HG02973 (cell line): ENCODE results near the gene KSR2.

Source experiments
- ATAC-seq: cut with Tn5 transposase; IDR thresholded peaks from one replicate; pipeline ENCODE4 v1.9.1; 2021; ENCODE audit warnings: moderate library complexity; ENCODE audit not compliant: unreplicated experiment

KSR2 gene

DNA sequence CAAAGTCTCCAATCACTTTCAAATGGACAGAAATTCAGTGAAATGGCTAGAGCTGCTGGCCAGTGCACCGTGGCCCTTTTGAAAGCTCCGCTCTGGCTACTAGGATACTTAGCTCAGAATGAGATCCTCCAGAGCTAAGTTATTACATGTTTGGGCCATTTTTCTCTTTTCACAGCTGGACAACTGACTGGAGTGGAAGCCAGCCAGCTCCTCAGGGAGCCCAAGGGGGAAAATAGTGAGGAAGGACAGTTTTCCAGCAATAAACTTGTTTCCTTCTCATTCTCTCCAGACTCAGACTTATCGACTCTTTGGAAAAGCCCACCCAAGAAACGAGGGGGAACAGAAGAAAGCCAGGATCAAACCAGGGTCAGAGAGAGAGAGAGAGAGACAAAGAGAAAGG is 266.0 kb downstream of the KSR2 start:
- no peak for ATAC-seq

DNA sequence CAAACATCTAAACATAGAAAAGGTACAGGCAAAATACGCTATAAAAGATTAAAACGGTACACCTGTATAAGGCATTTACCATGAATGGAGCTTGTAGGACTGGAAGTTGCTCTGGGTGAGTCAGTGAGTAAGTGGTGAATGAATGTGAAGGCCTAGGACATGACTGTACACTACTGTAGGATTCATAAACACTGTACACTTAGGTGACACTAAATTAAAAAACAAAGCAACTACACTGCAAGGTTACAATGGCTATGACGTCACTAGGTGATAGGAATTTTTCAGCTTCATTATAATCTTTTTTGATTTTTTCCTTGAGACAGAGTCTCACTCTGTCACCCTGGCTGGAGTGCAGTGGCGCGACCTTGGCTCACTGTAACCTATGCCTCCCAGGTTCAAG is 269.2 kb downstream of the KSR2 start:
- no peak for ATAC-seq

DNA sequence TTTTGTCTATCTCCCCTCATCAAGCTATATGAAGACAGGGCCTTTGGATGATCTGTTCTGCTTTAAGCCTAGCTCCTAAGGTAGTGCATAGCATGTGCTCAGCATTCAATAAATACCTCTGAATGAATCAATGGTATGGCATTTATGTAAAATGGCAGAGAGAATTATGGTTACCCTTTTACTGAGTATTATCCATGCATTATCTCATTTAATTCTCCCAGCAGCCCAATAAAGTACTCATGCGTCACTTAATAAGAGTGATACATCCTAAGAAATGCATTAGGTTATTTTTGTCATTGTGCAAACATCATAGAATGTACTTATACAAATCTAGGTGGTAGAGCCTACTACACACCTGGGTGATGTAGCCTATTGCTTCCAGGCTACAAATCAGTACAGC is 269.7 kb downstream of the KSR2 start:
- ATAC-seq, result no peak

DNA sequence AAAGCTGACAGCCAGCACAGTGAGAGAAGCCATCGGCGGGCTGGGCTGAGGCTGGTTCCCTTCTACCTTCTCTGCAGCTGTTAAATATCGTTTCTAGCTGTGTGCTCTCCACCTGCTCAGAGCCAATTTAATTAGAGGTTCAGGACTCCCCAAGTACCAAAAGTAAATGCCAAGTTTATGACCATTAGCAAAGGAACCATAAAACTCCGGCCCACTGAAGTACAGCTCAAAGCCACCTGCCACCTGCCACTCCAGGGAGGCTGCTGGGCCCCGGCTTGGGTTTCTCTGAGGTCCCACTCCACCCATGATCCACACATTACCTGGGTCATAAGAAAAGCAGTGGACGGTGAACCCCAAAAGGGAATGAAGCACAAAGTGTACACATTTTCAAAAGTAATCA is 272.8 kb downstream of the KSR2 start:
- no peak for ATAC-seq

DNA sequence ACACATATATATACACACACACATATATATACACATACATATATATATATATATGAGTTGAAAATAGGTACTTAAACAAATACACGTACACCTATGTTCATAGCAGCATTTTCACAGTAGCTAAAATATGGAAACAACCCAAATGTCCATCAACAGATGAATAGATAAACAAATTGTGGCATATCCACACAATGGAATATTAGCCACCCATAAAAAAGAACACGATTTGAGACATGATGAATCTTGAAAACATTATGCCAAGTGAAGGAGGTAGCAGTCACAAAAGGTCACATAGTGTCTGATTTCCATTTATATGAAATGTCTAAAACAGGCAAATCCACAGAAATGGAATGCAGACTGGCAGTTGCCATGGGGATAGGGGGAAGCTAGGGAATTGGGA is 276.3 kb downstream of the KSR2 start:
- no peak for ATAC-seq

DNA sequence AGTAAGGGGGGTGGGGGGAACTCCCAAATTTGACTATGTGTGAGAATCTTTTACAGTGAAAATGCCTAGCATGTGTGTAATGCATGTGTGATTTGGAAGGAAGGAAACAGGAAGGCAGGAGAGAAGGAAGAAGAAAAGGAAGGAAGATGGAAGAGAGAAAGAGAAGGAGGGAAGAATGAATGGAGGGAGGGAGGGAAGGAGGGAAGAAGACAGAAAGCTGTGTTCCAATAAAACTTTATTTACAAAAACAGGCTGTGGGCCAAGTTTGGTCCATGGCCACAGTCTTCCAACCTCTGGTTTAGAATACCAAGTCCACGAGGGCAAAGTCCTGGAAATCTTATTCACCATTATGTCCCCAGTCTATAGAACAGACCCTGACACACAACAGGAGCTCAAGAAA is 278.9 kb downstream of the KSR2 start:
- no peak for ATAC-seq

DNA sequence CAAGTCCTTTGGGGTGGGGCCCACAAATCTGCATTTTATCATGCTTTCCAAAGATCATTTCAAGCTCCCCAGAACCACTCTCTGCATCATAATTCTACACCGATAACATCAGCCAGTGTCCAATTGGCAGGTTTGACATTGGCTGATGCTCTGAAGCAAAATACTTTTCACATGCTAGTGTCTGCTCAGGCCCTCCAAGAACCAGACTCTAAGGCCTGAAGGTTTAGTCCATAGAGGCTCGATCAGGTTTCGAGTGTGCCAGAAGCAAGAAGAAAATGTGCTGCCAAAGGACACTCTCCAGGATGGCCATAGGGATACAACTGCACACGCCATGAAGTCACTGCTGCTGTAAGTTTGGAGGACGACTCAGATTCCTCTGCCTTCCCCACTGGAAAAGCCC is 280.3 kb downstream of the KSR2 start:
- ATAC-seq, result no peak

DNA sequence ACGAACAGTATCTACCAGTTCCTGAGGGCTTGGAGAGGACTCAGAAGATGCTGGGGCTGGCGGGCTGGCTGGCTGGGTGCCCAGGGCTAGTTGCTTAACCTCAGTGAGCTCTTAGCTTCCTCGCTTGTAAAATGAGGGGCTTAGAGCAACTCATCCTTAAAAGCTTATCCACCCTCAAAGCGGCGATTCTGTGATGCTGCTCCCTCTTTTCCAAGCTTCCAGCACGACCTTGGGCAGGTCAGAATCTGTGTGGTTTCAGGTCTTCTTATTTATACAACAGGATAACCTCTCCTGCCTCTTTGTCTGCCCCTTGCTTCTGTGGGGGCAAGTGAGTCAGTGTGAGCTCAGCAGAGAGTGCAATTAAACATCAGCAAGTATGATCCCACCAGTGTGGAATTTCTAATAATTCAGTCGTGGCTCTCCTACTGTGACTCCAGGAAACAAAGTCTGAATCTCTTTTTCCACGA is 281.8 kb downstream of the KSR2 start:
- ATAC-seq, result no peak

DNA sequence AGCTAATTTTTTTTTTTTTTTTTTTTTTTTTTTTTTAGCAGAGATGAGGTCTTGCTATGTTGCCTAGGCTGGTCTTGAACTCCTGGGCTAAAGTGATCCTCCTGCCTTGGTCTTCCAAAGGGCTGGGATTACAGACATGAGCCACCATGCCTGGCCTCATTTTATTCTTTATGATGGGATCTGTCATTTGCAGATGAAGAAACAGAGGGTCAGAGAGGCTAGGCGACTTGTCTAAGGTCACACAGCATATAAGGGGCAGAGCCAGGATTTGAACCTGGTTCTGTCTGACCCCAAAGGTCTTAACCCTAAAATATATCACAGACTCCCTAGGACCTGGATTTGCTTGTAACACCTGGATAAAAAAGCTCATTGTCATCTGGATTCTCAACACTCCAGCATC is 282.6 kb downstream of the KSR2 start:
- no peak for ATAC-seq

DNA sequence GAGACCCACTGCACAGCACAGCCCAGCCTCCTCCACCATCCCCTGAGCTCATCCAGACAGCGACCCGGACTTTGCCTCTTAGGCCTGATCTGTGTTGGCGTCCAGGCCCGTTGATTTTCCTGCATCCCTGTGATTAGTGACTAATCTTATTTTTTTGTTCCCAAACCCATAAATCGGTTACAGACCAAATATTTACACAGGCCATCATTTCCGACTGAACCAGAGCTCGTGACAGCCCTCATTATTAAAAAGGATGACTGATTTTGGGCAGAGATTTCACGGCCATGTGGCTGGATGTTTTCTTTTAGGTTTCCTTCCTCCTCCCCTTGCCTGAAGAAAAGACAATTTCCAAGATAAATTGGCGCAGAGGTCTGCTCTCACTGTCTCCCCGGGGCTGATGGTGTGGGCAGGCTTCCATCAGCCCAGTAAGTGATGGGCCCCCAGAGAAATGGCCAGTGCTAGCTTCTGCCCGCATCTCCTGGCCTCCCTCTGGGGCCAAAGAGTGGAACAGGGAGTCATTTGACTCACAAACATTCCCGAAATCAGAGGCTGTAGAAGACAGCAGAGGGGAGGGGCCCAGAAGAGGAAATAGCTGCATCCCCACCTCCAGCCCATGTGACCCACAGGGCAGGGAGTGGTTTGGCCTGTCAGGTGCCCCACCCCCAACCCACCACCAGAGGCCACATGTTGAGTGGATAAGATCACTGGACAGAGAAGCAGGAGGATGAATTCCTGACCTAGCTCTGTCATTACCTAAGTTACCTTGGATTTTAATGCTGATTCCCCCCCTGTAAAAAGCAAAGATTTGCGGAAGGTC is 283.5 kb downstream of the KSR2 start:
- no peak for ATAC-seq

DNA sequence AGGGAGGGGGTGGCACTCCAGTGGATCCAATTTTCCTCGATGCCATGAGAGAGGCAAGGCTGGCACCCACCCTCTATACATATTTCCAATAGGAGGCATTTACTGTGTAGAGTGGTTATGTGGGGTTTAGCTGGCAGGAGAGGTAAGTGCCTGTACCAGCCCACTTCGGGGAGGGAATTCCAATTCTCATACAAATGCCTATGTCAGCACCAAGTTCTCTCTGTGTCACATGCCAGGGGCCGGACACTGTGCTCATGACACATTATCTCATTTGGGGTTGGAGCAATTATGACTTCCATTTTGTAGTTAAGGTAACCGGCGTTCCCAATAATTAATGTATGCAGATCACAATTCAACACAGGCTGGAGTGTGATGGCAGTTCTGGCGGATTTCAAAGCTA is 284.3 kb downstream of the KSR2 start:
- no peak for ATAC-seq

DNA sequence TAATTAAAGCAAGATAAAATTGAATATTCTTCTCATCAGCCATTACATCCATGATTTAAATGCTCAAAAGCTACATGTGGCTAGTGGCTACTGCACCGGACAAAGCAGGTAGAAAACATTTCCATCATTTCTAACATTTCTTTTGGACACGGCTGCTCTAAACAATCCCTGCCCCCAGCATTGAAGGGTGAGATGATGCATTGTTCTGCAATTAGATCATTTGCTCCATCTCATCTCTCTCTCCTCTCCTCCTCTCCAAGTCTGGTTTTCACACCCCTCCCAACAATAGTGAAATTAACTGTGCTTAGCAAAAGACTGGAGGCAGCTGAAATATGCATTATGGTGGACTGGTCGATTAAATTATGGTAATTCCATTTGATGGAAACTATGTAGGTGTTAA is 288.5 kb downstream of the KSR2 start:
- ATAC-seq, result no peak

DNA sequence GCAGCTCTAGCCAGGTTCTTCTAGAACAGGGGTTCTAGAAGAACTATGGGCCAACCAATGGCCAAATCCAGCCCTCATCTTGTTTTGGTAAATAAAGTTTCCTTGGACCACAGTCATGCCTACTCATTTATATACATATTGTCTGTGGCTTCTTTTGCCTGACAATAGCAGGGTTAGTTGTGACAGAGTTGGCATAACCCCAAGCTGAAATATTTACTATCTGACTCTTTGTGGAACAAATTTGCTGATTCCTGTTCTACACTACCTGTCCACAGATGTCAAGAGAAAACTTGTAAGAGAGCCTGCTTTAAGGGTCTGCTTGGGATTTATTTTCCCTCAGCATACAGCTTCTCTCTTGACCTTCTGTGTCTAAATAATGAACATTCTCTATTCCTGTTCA is 289.0 kb downstream of the KSR2 start:
- ATAC-seq, result no peak

DNA sequence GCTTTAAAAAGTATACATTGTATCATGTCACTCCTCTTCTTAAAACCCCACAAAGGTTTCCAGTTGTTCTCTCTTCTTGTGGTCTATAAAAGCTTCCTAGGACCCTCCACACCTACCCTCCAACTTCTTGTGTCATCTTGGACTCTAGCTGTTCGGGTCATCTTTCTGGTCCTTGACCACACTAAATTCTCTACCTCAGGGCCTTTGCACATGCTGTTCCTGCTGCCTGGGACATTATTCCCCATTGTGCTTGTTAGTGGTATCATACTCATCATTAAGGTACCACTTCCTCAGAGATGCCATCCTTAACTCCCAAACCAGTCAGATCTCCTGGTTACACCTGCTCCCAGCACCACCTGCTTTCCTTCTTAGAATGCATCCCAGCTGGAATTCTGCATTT is 294.0 kb downstream of the KSR2 start:
- ATAC-seq, result no peak

DNA sequence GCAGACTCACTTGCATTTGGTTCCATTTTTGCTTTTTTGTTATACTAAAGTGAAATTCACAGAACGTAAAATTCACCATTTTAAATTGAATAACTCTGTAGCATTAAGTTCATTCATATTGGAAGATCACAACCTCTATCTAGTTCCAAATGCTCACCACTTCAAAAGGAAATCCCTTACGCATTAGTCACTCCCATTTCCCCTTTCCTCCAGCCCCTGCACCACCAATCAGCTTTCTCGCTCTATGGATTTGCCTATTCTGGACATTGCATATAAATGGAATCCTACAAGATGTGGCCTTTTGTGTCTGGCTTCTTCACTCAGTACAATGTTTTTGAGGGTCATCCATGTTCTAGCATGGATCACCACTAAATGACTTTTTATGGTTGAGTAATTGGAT is 294.5 kb downstream of the KSR2 start:
- ATAC-seq, result no peak

DNA sequence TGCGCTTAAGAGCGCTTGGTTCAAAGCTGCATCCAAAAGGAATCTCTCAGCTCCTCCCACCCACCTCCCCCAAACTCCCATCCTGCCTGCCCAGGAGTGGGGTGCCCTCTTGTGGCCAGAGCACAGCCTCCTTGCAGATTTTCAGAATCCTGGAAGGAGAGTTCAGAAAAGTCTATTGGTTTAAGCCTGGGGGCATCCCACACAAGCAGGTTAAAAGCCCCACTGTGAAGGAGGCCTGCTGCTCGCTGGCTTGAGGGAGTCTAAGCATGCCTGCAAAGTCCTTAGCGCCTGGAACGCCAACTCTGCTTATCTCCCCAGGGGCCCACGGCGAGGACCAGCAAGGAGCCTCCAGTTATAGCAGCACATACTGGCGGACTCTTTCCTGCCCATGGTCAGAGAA is 297.1 kb downstream of the KSR2 start:
- ATAC-seq, result no peak

DNA sequence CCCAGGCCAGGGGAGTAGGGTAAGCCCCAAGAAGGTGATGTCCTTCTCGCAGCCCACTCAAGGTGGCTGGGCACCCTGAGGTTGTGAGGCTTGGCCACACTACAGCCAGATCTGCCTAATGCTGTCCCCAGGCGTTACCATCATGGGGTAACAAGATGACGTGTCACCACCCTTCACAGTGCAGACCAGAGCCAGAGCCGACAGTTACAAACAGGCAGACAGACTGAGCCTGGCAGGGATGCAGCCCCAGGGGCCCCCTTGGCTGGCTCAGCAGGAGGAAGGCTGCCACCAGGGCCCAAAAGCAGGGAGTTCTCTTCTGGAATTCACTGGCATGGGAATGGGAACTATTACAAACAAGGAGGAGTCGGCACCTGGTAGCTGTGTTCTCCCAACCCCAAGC is 304.6 kb downstream of the KSR2 start:
- ATAC-seq, result no peak

DNA sequence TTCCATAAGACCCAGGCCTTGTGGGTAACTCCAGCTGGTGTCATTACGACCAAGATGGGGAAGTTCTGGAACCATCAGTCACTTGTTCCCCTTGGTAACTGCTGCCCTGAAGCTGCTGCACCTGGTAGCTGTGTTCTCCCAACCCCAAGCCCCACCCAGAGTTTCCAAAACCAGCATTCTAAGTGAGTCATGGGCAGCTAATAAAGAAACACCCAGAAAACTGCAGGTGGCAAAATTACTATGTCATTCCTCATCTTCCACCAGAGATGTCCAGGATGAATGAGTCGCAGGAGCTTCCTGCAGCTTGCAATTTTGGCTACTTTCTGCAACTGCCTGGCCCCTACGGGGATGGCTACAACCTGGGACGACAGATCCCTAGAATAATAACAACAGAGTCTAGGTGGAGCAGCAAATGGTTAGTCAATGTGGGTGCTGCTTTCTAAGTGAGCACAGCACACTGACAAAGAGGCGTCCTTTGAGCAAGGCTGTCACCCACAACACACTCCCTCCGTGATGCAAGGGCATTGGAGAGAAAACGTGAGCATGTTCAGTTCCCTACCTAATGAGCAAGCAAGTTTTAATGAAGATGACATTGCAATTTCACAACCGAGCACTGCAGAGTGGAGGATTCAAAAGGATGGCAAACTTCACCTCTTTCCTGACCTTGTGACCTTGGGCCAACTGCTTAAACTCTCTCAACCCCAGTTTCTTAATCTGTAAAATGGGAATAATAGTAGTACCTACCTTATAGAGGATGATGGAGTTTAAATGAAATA is 306.0 kb downstream of the KSR2 start:
- no peak for ATAC-seq

DNA sequence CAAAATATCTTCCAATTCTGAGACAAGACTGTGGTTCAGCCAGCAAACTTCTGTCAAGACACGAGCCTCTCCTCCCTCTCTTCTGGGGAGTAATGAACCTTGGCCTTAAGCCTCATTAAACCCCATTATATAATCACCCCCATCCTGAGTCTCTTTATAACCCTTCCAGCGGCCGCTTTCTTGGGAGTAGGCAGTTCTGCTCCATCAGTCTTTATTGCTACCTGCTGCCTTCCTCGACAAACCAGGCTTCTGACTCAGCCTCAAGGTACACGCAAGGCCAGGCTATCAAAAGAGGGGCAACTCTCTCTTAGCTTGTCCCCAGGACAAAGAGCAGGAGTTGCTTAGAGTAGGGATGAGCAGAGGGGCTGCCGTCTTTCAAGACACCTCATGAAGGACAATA is 306.6 kb downstream of the KSR2 start:
- ATAC-seq, result no peak

DNA sequence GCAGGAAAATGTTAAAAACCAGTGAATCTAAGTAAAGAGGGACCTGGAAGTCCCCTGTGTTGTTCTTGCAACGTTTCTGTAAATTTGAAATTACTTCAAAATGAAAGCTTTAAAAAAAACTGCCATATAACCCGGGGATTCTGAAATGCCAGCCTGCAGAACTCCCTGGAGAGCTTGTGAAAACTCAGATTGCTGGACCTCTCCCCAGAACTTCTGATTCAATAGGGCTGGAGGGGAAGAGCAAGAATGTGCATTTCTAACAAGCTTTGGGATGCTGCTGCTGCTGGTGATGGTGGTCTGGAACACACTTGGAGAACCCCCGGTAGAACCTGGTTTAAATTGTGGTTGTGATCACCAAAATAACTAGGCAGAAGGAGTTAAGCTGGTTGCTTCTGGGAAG is 307.3 kb downstream of the KSR2 start:
- ATAC-seq, result no peak

DNA sequence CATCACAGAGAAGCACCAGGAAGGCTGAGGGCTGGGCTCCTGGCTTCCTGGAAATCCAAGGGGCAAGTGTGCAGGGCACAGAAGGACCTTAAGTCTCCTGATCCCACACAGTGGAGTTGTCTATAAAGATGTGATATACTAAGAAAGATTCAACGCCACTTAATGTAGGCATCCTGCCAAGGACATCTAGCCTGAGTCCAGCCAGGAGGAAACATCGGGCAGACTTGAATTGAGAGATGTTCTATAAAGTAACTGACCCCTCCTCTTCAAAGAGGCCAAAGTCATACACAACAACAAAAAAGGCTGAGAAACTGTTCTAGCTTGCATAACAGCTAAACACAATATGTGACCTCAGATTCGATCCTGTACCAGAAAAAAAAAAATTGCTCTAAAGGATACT is 307.9 kb downstream of the KSR2 start:
- no peak for ATAC-seq

DNA sequence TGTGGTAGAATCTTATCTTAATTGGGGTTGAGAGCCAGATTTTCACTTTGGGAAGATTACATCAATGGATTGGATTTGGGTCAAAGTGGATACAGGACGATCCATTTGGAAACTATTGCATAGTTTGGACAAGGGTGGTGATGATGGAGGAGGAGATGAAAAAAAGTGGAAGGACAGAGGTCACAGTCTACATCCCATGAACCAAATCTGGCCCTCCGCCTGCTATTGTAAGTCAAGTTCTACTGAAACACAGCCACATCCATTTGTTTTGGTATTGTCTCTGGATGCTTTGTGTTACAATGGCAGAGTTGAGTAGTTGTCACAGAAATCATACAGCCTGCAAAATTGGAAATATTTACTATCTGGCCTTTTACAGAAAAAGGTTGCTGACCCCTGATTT is 310.6 kb downstream of the KSR2 start:
- no peak for ATAC-seq
